Stimulated activated CD4-positive, alpha-beta T cell treated with anti-CD3 and anti-CD28 coated beads, Interleukin-15, amount 100 ng/mL, for 1 hour (primary cell): ENCODE measurements around the gene RPL37A.

Experiments
- DNase-seq, 2 donors: peaks; one replicate each; pipeline ENCODE4 v3.0.0-alpha.2; 2020; ENCODE audit warnings: low read depth in 1 of 2, low spot score in 1 of 2

RPL37A gene

DNA sequence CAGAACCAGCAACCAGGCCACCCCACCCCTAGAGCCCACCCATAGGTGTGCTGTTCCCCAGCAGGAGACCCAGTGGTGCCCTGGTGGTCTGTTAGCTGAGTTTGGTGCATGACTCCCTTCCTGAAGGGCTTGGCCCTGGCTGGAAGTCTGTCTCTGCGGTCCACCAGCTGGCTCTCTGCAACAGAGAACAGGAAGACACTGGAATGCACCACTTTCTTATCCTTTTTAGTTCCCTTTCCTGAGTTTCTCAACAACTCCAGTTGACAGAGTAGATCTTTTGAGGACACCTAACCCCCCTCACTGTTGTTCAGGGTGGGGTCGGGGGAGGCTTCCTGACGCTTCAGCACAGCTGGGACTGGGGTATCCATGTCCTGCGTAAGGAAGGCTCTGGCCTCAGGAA lies 11.9 kb upstream of the RPL37A start:
- no peak for DNase-seq

DNA sequence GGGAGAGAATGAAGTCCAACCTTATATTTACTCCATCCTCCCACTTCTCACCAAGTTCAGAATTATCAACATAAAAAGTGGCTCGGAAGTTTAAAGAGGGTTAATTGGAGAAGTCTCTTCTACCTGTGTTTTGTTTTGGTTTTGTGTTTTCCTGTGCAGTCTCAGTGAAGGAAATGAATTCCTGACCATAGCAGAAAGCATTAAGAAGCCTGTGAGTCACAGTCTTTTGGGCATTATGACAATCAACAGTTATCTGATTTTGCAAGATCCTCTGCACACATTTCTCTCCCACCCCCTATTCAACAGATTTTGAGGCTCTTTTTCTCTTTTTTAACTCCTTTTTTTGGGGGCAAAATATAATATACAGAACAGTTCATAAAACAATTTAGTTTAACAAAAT lies 8.6 kb upstream of the RPL37A start:
- no peak for DNase-seq

DNA sequence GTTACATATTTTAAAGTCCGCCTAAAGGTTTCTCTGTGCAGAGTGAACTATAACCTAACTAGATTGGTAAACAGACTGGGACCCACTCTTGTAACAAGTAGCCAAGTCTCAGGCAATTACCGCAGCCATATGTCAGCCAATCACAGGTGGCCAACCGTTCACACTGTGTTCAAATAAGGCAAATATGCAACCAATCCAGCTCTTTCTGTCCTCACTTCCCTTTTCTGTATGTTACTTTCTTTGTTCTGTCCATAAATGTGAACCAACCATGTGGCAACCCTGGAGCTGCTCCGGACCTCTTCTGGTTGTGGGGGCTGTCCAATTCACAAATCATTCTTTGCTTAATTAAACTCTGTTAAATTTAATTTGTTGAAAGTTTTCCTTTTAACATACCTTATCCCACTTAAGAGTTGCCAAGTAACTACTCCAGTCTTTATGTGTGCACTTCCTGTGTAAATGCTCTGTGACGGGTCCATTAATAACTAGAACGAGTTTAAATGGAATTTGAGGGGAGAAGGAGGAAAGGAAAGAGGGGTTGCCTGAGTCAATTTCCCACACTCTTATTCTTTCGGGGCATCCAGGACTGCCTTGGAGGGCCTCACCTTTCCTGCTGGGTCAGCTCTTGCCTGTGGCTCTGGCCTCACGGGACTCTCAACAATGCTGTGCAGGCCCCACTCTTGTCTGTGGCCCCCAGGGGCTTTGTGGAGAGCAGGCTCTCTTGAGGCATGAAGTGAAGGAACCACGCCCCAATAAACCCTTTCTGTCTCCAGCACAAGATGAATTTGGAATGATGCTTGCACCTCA lies 6.6 kb upstream of the RPL37A start:
- no peak for DNase-seq

DNA sequence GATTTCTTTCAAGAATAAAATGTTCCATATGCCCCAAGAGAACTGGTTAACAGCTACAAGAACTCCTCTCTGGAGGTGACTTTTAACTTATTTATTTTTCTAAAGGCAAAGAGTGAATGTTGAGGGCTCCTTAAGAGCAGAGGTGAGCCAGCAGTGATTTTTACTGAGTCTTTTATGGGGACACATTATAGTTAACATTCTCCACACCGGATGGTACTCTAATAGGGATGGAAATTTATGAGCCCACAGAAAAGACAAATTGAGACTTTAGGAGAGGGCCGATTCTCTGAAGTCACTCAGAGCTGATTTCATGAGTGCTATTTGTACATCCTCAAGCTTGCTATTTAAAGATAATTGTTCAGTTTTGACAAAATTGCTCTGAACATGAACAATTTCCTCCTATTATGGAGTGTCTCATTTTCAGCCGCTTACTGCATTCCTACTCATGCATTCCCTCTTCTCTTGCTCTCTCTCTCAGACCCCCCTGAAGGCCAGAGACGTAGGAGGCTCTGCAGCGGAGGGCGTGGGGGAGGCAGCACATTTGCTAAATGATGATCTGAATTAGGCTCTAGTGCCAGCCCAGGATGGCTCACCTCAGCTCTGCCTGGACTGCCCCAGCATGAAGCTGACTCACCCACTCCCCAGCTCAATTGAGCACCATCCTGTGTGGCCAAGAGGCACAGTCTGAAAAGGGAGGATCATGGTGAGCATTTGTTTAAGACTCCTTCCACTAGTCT lies 5.9 kb upstream of the RPL37A start:
- DNase-seq = no peak

DNA sequence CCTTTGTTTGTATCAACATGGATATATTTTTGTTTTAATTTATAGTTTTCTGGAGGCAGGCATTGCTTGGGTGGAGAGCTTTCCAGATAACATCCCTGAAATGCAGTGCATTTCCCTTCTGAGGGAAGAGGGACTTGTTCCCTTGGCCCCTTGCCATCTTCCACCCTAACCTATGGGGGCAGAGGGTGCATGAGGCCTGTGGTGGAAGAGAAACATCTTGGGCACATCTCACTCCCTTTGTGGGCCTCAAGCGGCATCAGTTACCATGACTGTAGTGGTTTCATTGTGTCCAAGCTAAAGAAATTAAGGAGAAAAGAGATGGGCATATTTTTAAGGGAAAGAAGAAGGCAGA lies 5.3 kb upstream of the RPL37A start:
- DNase-seq = no peak

DNA sequence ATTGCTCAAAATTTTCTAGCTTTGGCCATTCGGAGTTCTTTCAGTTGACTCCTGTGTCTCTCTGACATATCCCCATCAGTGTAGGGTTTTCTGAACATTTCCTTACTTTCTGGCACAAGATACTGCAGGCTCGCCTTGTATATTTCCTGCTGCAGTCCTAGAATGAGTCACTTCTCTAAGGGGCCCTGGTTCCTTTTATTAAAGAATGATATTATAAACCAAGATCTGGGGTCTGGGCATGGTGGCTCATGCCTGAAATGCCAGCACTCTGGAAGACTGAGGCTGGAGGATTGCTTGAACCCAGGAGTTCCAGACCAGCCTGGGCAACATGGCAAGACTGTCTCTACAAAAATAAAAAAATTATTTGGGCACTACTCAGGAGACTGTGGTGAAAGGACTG lies 3.0 kb upstream of the RPL37A start:
- DNase-seq = no peak

DNA sequence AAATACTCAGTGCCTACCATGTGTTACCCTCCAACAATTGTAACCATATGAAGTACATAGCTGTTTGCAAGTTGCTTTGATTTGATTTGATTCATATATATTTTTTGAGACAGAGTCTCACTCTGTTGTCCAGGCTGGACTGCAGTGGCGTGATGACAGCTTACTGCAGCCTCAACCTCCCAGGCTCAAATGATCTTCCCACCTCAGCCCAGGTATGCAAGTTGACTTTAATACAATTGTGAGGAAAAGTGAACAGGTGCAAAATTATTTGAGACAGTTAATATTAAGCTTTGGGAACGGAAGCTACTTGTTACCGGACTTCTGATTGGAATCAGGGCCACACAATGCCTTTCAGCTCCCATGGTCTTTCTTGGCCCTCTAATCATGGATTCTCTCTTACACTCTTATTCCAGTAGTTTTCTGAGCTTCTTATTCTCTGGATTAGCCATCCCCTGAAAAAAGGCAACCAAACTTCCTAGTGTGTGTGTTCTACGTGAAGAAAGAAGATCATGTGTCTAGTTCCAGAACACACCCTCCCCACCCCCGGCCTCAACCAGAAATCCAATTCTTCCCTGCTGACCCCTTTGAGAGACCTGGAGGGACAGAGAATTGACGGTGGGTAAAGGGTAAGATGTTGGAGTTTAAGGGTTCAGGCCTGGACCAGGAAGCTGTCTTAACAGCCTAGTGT lies 1.1 kb upstream of the RPL37A start:
- no peak for DNase-seq

DNA sequence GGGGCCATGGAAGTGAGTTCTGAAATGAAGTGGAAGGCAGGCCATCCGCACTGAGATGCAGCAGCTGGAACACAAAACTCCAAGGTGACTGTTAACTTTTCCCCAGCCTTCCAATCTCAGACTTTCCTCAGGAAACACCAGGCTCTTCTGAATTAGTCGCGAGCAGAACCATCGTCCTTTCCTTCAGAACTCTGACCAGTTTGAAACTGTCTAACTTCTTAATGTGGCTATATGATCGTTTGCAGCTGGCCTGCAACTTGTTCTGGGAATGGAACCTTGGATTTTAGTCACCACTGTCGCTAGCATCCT lies 620 bp upstream of the RPL37A start:
- no peak for DNase-seq

DNA sequence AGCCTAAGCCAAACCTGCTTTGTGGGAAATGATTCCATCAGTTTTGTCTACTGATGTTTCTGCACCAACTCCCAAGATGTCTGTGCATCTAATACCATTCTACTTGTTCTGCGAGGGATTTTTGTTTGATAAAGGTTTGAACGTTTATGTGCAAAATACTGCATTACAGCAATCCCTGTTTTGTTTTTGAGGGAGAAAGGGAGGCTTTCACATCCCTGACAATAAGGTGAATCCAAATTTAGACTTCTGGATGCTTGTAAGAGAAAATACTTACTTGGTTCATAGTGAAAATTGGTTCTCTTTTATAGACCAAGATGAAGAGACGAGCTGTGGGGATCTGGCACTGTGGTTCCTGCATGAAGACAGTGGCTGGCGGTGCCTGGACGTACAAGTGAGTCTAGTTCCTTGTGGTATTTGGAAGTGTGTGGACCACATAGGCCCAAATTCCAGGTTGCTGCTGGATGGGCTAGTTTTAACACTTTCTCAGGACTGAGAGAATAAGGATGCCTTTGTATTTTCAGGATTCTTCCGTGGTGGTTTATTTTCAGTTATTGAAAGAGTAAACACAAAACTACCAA lies 1.1 kb downstream of the RPL37A start:
- DNase-seq = no peak

DNA sequence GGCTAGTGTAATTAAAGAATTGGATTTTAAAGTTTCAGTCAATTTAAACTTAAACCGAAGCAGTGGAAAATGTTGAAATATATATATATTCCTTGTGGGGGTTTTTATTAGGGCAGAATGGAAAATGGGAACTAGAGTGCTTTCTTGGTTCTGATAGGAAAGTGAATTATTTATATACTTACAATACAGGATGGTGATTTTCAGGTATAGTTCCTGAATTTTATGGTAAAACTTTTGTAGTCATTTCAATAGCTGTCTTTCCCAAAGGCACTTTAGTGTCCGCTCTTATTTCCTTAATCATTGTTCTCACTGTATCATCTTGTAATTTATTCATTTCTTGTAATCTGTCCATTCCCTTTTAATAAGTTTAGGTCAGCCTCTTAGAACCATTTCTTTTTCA lies 1.9 kb downstream of the RPL37A start:
- no peak for DNase-seq

DNA sequence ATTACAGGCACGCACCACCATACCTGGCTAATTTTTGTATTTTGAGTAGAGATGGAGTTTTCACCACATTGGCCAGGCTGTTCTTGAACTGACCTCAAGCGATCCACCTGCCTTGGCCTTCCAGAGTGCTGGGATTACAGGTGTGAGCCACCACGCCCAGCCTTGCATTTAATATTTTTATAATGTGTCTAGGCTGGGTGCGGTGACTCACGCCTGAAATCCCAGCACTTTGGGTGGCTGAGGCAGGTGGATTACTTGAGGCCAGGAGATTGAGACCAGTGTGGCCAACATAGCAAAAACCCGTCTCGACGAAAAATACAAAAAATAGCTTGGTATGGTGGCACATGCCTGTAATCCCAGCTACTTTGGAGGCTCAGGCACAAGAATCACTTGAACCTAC lies 3.2 kb downstream of the RPL37A start:
- no peak for DNase-seq

DNA sequence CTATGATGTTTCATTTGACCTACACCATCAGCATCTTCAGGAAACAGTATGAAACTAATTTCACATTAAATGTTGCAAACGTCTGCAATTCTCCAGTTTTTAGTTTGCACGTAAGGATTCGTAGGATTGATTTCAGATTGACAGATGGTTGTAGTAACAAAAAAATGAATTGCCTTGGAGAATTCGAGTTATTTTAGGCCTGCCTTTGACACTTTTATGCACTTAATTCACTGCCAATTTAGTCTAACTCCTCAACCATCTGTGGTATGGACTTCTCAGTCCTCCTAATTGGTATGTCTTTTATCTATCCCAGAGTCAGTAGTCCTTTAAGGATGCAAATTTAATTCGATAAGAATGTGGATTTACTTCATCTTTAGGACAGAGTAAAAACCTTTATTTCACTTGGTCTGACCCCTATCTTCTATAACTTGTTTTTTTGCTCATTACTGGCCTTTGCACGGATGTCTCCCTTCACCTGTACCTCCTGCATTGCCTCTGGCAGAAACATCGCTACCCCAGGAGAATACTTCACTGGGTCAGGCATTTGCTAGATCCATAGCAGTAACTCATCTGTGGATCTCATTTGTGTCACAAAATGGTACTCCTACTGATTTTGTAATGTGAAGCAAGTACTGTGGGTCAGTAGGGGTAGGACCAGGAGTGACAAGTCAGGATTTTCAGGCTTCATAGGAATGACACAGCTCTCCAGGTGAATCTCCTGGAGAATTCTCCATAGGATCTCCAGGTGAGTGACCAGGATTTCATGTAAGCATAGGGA lies 3.9 kb downstream of the RPL37A start:
- no peak for DNase-seq

DNA sequence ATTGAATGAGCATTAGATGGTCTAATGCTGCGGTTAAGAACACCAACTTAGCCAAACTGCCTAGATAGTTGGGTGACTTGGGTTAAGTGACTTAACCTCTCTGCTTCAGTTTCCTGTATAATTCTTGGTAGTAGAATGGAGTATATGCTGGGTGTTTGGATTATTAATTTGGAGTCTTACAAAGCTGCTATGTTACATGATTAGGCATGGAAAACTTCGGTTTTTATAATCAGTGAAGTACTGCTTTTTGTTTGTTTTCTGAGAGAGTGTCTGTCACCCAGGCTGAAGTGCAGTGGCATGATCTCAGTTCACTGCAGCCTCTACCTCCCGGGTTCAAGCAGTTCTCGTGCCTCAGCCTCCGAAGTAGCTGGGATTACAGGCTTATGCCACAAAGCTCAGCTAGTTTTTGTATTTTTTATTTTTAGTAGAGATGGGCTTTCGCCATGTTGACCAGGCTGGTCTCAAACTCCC lies 4.5 kb downstream of the RPL37A start:
- no peak for DNase-seq

DNA sequence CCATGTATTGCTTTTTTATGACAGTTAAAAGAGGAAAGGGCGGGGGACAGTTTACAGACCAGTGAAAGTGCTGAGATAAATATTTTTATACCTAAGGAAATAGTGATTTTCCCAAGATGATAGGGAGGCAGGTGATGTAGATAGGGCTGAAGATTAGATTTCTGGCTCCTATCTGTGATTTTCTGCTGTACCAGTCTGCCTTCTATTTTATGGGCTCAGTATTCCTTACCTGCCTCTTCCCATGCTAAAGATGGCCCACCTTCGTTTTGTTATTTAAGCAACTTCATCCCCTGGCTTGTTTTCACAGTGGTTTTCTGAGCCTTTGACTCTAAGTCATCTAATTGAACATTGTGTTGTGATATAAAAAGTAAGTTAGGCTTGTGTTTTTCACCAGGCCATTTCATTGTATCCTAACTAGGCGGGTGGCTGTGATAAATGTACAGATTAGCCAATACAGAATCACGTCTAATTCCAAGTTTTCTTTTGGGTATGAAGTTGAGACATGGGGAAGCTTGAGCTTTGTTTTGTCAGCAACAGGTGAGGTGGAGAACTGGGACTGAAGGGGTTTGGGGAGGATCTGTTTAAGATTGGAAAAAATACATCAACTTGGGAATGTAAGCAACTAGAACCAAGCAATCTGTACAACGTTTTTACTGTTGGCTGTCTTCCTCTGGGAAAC lies 5.2 kb downstream of the RPL37A start:
- no peak for DNase-seq

DNA sequence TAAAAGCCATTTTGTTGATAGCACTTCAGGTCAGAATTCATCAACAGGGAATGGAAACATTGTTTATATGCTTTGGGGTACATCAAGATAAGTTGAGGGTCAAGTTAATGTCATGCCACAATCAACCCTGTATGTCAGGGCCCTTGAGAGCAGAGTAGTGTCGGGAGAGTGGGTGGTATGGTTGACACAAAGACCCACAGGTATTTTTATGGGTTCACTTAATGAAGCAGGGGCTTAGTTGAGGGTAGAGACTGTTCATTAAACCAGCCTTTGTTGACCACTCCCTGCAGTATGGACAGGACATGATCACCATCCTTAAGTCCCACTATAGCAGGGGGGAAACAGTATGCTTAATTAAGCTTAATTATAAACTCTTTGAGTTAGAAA lies 5.7 kb downstream of the RPL37A start:
- no peak for DNase-seq

DNA sequence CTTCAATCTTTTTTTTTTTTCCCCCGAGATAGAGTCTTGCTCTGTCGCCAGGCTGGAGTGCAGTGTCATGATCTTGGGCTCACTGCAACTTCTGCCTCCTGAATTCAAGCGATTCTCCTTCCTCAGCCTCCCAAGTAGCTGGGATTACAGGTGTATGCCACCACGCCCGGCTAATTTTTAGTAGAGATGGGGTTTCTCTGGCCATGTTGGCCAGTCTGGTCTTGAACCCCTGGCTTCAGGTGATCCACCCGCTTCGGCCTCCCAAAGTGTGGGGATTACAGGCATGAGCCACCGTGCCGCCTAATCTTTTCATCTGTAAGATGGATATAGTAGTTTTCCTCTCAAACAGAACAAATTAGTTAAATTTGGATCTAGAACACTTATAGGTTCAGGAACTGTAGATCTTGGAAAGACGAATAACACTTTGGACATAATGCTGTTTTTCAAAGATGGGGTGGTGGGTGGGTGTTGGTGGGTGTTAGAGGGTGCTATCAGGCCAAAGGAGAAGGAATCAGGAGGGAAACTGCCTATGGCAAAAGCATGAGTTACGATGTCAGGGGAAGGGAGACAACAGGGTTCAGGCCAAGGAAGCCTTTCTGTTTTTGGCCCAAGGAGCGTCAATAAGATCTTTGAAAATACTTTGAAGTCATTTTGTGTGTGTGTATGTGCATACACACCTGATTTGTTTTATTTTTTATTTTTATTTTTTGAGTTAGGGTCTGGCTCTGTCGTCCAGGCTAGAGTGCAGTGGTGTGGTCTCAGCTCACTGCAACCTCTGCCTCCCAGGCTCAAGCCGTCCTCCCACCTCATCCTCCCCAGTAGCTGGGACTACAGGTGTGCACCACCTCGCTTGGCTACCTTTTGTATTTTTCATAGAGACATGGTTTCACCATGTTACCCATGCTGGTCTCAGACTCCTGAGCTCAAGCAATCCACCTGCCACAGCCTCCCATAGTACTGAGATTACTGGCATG lies 6.8 kb downstream of the RPL37A start:
- DNase-seq = no peak

DNA sequence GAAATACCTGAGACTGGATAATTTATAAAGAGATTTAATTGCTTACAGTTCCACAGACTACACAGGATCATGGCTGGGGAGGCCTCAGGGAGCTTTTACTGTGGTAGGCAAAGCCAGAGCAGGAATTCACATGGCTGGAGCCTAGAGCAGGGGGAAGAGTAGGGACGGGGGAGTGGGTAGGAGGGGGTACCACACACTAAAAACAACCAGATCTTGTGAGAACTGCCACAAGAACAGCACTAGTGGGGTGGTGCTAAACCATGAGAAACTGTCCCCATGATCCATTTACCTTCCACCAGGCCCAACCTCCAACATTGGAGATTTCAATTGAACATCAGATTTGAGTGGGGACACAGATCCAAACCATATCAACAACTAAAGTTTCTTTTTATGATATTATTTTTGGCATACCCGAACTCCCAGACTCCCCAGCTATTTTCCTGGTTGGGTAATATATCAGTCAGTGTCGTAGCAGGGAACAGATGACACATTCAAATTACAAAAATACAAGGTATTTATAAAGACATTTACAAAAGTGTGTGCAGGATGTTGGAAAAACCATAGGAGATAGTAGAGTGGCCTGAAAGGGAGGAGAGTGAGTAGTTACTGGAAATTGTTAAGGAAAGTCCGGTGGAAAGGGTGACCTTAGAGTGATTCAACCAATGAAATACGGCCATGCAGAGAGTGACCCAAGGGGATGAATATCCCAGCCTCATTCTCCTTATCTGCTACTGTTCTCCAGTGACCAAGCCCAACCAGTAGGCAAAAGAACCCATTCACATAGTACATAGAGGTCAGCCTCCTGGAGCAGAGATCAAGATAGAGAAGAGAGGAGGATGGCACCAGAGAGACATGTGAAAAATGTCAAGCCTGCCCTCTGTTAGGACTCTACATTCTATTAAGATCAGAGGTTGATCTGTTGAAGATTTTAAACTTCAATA lies 8.8 kb downstream of the RPL37A start:
- DNase-seq = no peak

DNA sequence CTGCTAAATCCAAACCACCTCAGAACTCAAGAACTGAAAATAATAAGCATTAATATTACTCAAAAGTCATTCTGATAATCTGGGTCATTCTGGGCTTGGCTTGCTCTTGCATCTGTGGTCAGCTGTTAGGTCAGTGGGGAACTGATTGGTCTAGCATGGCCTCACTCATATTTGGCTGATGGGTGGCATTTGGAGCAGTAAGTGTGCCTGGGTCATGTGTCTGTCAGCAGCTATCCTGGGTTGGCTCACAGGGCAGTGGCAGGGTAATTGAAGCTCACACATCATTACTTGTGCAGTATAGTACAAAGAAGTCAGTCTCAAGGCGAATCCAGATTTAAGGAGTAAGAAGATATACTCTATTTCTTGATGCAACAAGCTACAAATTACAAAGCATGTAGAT lies 9.6 kb downstream of the RPL37A start:
- DNase-seq = no peak
